ENCODE results near the gene MCU. TPM values are rescaled to one million over a fixed set of nuclear protein-coding genes. Genes with fewer than 3 reads are reported as not detected.

MCU gene
- total and polyA plus RNA-seq, 2 donors (not counting 1 experiment from before 2014, with no cell fraction given): 11.7 to 21.1 TPM

DNA sequence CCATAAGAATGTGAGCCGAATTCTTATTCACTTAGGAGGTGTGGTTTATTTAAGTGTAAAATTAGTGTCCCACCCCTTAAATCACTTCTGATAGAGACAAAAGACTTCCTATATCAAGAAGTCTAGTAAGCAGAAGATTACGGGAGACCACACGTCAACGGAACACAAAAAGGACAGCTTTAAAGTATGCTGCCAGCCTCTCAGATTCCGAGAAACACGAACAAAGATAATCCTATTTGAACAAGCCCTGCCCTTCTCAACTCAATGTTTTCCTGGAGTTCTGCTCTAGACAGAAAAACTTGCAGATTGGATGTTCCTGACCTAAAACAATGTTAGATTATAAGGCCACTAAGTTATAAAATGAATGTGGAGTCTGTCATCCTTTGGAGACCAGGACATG, 4.9 kb upstream of the MCU start:
- Histone ChIP-seq H3K27me3 (replicated peaks in 1 of 4; ENCODE audit: control extremely low read depth in 1 of 4, control insufficient read depth in 3 of 4, insufficient read depth in 4 of 4, low read length in 3 of 4) (no peaks in the 10 kb centered on the region), H3K4me2 (replicated peaks; ENCODE audit: low read depth, low read length, poor library complexity, severe bottlenecking) (no peak overlapping the region), H3K27ac (ENCODE audit: low read length in 2 of 2) (no peak overlapping the region), H2AFZ (ENCODE audit: insufficient read depth, low read depth, low read length, poor library complexity, severe bottlenecking) (no peak overlapping the region), H4K20me1 (ENCODE audit: control insufficient read depth, insufficient read depth, low read length, poor library complexity, severe bottlenecking) (no peaks in the 10 kb centered on the region), H3K9ac (ENCODE audit: low read length) (no peak overlapping the region), H3K36me3 (replicated peaks in 1 of 2; ENCODE audit: control extremely low read depth in 1 of 2, control insufficient read depth in 1 of 2, extremely low read depth in 1 of 2, insufficient read depth in 2 of 2, low read length in 1 of 2) (no peaks in the 10 kb centered on the region), H3K4me1 (ENCODE audit: control insufficient read depth in 2 of 2, insufficient read depth in 2 of 2, low read length in 2 of 2) (peaks cover 0 to 5% of the 10 kb centered on the region in 2 donors), H3K4me3 (ENCODE audit: control extremely low read depth in 1 of 5, extremely low read depth in 1 of 5, insufficient read depth in 1 of 5, low read depth in 2 of 5, low read length in 4 of 5) (no peak overlapping the region), H3K79me2 (ENCODE audit: control insufficient read depth, insufficient read depth, low read length) (peaks cover 4% of the 10 kb centered on the region), H3K9me3 (ENCODE audit: control extremely low read depth in 1 of 3, control insufficient read depth in 2 of 3, insufficient read depth in 1 of 3, low read length in 2 of 3) (no peaks in the 10 kb centered on the region)
- ATAC-seq (ENCODE audit: low read depth): no peak
- intact Hi-C loops (cut with micrococcal nuclease): no loop called here
- ChIA-PET CTCF (no interaction called here), POLR2A (no interaction called here)
- H3K27ac Mint-ChIP-seq: no peak overlapping the region
- peaks cover 15% of the 10 kb centered on the region for H3K4me1 Mint-ChIP-seq
- TF ChIP-seq, protein P1, sequence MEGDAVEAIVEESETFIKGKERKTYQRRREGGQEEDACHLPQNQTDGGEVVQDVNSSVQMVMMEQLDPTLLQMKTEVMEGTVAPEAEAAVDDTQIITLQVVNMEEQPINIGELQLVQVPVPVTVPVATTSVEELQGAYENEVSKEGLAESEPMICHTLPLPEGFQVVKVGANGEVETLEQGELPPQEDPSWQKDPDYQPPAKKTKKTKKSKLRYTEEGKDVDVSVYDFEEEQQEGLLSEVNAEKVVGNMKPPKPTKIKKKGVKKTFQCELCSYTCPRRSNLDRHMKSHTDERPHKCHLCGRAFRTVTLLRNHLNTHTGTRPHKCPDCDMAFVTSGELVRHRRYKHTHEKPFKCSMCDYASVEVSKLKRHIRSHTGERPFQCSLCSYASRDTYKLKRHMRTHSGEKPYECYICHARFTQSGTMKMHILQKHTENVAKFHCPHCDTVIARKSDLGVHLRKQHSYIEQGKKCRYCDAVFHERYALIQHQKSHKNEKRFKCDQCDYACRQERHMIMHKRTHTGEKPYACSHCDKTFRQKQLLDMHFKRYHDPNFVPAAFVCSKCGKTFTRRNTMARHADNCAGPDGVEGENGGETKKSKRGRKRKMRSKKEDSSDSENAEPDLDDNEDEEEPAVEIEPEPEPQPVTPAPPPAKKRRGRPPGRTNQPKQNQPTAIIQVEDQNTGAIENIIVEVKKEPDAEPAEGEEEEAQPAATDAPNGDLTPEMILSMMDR (IDR thresholded peaks at IDR 0.05): no peak
- TF ChIP-seq EZH2 (IDR thresholded peaks at IDR 0.05; ENCODE audit: borderline replicate concordance, insufficient read depth, low read depth, low read length, poor library complexity, severe bottlenecking): no peak
- H3K27me3 Mint-ChIP-seq: no peaks in the 10 kb centered on the region
- no peaks in the 10 kb centered on the region for H3K9me3 Mint-ChIP-seq (ENCODE audit: insufficient read depth)
- 100% methylated on average over 4 of the region's 6 CpGs for WGBS (ENCODE audit: insufficient coverage)
- DNase-seq: no peak
- no peak overlapping the region for H3K4me3 Mint-ChIP-seq

DNA sequence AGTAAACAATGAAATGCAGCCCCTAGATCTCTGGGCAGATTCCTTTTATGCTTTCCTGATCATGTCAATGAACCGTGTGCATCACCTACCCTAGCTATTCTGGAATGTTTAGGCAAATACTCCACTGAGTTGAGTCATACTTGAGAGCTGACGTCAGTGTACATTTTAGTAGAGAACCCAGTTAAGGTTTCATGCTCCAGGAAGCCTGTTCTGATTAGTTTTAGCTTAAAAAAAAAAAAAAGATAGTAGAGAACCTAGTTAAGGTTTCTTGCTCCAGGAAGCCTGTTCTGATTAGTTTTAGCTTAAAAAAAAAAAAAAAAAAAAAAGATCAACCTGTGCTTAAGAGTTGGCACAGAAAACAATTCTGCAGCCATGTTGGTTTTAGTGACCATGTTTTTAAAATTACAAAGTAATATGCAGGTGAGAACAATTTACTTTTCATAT, 3.7 kb upstream of the MCU start:
- H2AFZ ChIP-seq (ENCODE audit: insufficient read depth, low read depth, low read length, poor library complexity, severe bottlenecking): no peak overlapping the region
- WGBS (ENCODE audit: insufficient coverage): 33% methylated on average over 1 of the region's 2 CpGs
- intact Hi-C loops (cut with micrococcal nuclease): no loop called here
- POLR2A ChIA-PET: no interaction called here
- H3K36me3 ChIP-seq (replicated peaks in 1 of 2; ENCODE audit: control extremely low read depth in 1 of 2, control insufficient read depth in 1 of 2, extremely low read depth in 1 of 2, insufficient read depth in 2 of 2, low read length in 1 of 2): no peaks in the 10 kb centered on the region
- Mint-ChIP-seq H3K4me3 (no peak overlapping the region), H3K27ac (no peak overlapping the region), H3K27me3 (no peaks in the 10 kb centered on the region), H3K4me1 (peaks cover 21% of the 10 kb centered on the region), H3K9me3 (ENCODE audit: insufficient read depth) (no peaks in the 10 kb centered on the region)
- CTCF ChIA-PET: interaction anchor here (0.6 to 1.3 kb wide), 2 partner anchors 11 to 35 kb away, joined by 3 read pairs; no protein-coding TSS in a partner anchor
- ATAC-seq (ENCODE audit: low read depth): no peak
- TF ChIP-seq, protein P1 (IDR thresholded peaks at IDR 0.05): no peak
- no peak for TF ChIP-seq EZH2 (IDR thresholded peaks at IDR 0.05; ENCODE audit: borderline replicate concordance, insufficient read depth, low read depth, low read length, poor library complexity, severe bottlenecking)
- DNase-seq: no peak
- H3K27ac ChIP-seq (ENCODE audit: low read length in 2 of 2): no peak overlapping the region
- no peaks in the 10 kb centered on the region for H3K9me3 ChIP-seq (ENCODE audit: control extremely low read depth in 1 of 3, control insufficient read depth in 2 of 3, insufficient read depth in 1 of 3, low read length in 2 of 3)
- peaks cover 6 to 10% of the 10 kb centered on the region in 2 donors for H3K4me1 ChIP-seq (ENCODE audit: control insufficient read depth in 2 of 2, insufficient read depth in 2 of 2, low read length in 2 of 2)
- H3K79me2 ChIP-seq (ENCODE audit: control insufficient read depth, insufficient read depth, low read length): peaks cover 13% of the 10 kb centered on the region
- no peak overlapping the region for H3K4me3 ChIP-seq (ENCODE audit: control extremely low read depth in 1 of 5, extremely low read depth in 1 of 5, insufficient read depth in 1 of 5, low read depth in 2 of 5, low read length in 4 of 5)
- no peak overlapping the region for H3K4me2 ChIP-seq (replicated peaks; ENCODE audit: low read depth, low read length, poor library complexity, severe bottlenecking)
- no peaks in the 10 kb centered on the region for H4K20me1 ChIP-seq (ENCODE audit: control insufficient read depth, insufficient read depth, low read length, poor library complexity, severe bottlenecking)
- no peaks in the 10 kb centered on the region for H3K27me3 ChIP-seq (replicated peaks in 1 of 4; ENCODE audit: control extremely low read depth in 1 of 4, control insufficient read depth in 3 of 4, insufficient read depth in 4 of 4, low read length in 3 of 4)
- H3K9ac ChIP-seq (ENCODE audit: low read length): no peak overlapping the region

Measured in B cell (primary cell).